ENCODE results near the gene CD79A. TPM values are rescaled to one million over a fixed set of nuclear protein-coding genes. Genes with fewer than 3 reads are reported as not detected.

CD79A gene
- total RNA-seq, 4 donors from 2014 or later: 1.7 to 3.1 TPM; not detected in 2

DNA sequence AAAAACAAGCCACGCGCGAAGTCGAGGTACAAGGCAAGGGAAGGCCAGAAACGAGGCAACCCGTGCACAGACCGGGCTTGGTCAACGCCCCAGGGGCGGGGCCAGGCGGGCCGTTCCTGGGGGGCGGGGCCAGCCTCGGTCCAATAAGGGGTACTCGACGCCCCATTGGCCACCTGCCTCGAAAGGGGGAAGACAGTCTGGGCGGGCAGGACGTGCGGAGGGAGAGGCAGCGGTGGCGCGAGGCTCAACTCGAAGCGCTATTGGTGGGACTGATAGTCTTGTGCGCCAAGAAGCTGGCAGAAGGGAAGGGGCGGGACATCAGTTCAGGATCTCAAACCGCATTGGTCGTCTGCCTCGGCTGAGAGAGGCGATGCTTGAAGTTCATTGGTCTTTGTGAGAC lies 32.5 kb upstream of the CD79A start, which contains the start of gene LYPD4:
TSS of gene LYPD4 (minus strand) at position 83 of the 400 bp plus-strand sequence. CDS start 5,398 bp downstream, outside the sequence.
- H3K36me3 ChIP-seq: no peaks in the 10 kb centered on the region
- intact Hi-C loops (cut with DNase I): no loop called here
- no peak within 1 kb of the TSS for H3K27ac ChIP-seq
- no peak within 1 kb of the TSS for H3K4me3 ChIP-seq
- no peaks in the 10 kb centered on the region for H3K9me3 ChIP-seq
- WGBS, 2 donors: 83 to 85% methylated on average over 28 of the region's 30 CpGs
- no peak for TF ChIP-seq POLR2A (IDR thresholded peaks at IDR 0.05)
- TF ChIP-seq, protein P1, sequence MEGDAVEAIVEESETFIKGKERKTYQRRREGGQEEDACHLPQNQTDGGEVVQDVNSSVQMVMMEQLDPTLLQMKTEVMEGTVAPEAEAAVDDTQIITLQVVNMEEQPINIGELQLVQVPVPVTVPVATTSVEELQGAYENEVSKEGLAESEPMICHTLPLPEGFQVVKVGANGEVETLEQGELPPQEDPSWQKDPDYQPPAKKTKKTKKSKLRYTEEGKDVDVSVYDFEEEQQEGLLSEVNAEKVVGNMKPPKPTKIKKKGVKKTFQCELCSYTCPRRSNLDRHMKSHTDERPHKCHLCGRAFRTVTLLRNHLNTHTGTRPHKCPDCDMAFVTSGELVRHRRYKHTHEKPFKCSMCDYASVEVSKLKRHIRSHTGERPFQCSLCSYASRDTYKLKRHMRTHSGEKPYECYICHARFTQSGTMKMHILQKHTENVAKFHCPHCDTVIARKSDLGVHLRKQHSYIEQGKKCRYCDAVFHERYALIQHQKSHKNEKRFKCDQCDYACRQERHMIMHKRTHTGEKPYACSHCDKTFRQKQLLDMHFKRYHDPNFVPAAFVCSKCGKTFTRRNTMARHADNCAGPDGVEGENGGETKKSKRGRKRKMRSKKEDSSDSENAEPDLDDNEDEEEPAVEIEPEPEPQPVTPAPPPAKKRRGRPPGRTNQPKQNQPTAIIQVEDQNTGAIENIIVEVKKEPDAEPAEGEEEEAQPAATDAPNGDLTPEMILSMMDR (IDR thresholded peaks at IDR 0.05): no peak
- no peaks in the 10 kb centered on the region for H3K4me1 ChIP-seq
- no peak for DNase-seq
- peaks cover 0 to 44% (median 0%) of the 10 kb centered on the region in 4 donors for H3K27me3 ChIP-seq

DNA sequence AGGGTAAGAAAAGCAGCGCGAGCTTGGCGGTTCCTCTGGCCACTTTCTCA lies 32.3 kb upstream of the CD79A start, which contains the start of gene DMRTC2:
TSS of gene DMRTC2 (plus strand) at position 42 of the 50 bp plus-strand sequence. CDS start 2,387 bp downstream, outside the sequence.
- Histone ChIP-seq H3K27me3 (peaks cover 0 to 45% (median 0%) of the 10 kb centered on the region in 4 donors), H3K36me3 (no peaks in the 10 kb centered on the region), H3K27ac (no peak within 1 kb of the TSS), H3K4me3 (no peak within 1 kb of the TSS), H3K4me1 (no peaks in the 10 kb centered on the region), H3K9me3 (no peaks in the 10 kb centered on the region)
- intact Hi-C loops (cut with DNase I): no loop called here
- TF ChIP-seq POLR2A (IDR thresholded peaks at IDR 0.05): no peak
- TF ChIP-seq, protein P1 (IDR thresholded peaks at IDR 0.05): no peak
- no peak for DNase-seq
- WGBS, 2 donors: 95 to 100% methylated on average over 3 of the region's 3 CpGs

DNA sequence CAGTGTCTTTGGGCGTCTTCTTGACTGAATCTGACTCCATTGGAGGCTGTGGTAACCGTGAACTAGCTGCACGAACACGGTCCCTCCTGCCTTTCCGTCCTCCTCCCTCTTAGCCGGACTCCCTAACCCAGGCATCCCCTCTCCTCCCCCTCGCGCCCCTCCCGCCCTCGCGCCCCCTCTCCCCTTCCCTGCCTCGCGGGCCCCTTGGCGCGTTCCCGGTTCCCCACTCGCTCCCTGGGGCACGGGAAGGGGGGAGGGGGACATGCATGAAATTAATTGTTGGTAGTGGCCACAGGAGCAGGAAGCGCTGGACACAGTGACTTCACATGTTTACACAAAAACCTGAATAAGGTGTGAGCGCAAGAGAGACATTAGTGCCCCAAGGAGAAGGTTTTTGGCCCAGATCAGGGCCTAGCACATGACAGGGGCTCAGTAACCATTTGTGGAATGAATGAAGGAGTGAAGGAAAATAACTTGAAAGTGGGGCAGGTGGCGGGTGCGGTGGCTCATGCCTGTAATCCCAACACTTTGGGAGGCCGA lies 32.0 kb upstream of the CD79A start:
- Histone ChIP-seq H3K9me3 (no peaks in the 10 kb centered on the region), H3K4me1 (no peaks in the 10 kb centered on the region), H3K27me3 (peaks cover 0 to 44% (median 0%) of the 10 kb centered on the region in 4 donors), H3K4me3 (no peak overlapping the region), H3K27ac (no peak overlapping the region), H3K36me3 (no peaks in the 10 kb centered on the region)
- DNase-seq: no peak
- TF ChIP-seq POLR2A (IDR thresholded peaks at IDR 0.05): no peak
- TF ChIP-seq, protein P1 (IDR thresholded peaks at IDR 0.05): no peak
- intact Hi-C loops (cut with DNase I): no loop called here
- WGBS, 2 donors: 90% methylated on average over 8 to 11 of the region's 23 CpGs

DNA sequence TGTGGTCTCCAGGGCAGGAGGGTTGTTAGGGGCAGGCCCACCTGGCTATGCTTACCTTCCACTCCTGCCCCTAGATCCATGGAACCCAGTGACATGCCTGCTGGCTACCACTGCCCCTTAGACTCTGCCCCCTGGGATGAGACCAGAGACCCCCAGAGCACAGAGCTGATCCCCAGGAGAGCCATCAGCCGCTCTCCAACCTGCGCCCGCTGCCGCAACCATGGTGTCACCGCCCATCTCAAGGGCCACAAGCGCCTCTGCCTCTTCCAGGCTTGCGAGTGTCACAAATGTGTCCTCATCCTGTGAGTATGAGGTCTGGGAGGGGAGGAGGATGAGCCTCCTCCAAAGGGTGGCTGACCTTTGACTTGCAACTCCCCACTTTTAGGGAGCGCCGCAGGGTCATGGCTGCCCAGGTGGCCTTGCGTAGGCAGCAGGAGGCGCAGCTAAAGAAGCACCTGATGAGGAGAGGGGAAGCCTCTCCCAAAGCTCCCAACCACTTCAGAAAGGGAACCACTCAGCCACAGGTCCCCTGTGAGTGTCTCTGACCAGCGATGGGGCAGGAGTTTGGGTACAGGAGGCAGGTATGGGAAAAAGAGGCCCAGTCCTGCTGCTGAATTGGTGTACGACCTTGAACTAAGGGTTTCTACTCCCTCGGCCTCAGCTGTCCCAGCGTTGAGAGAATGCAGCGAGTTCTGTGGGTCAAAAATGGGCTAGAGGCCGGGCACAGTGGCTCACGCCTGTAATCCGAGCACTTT lies 29.6 kb upstream of the CD79A start:
- DNase-seq: no peak
- intact Hi-C loops (cut with DNase I): no loop called here
- 82 to 88% methylated on average over 7 to 18 of the region's 19 CpGs for WGBS, 2 donors
- H3K36me3 ChIP-seq: no peaks in the 10 kb centered on the region
- H3K27me3 ChIP-seq: peaks cover 0 to 43% (median 0%) of the 10 kb centered on the region in 4 donors
- no peaks in the 10 kb centered on the region for H3K9me3 ChIP-seq
- TF ChIP-seq POLR2A (IDR thresholded peaks at IDR 0.05): no peak
- TF ChIP-seq, protein P1 (IDR thresholded peaks at IDR 0.05): no peak
- no peak overlapping the region for H3K27ac ChIP-seq
- H3K4me3 ChIP-seq: no peak overlapping the region
- H3K4me1 ChIP-seq: no peaks in the 10 kb centered on the region

DNA sequence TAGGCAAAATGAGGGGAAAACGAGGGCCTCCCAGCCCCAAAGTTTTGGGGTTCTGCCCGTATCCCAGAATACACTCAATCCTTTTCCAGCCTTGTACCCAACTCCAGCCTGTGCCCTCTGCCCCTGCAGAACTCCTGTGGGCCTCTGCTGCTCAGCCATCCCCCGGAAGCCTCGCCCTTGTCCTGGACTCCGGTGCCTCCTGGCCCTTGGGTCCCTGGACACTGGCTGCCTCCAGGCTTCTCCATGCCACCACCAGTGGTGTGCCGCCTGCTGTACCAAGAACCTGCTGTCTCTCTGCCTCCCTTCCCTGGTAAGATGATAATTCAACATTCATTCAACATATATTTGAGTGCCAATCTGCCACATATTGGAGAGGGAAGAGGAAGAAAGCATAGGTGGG lies 28.4 kb upstream of the CD79A start:
- no peak overlapping the region for H3K4me3 ChIP-seq
- no peaks in the 10 kb centered on the region for H3K4me1 ChIP-seq
- intact Hi-C loops (cut with DNase I): no loop called here
- 90 to 91% methylated on average over 5 to 6 of the region's 6 CpGs for WGBS, 2 donors
- no peaks in the 10 kb centered on the region for H3K36me3 ChIP-seq
- H3K27ac ChIP-seq: no peak overlapping the region
- H3K9me3 ChIP-seq: no peaks in the 10 kb centered on the region
- H3K27me3 ChIP-seq: peaks cover 0 to 53% (median 0%) of the 10 kb centered on the region in 4 donors
- DNase-seq: no peak
- TF ChIP-seq, protein P1 (IDR thresholded peaks at IDR 0.05): no peak
- TF ChIP-seq POLR2A (IDR thresholded peaks at IDR 0.05): no peak

Measured in esophagus squamous epithelium (tissue), 5 donors.